GM23248 (cell line): Measurements from ENCODE around the gene SLC34A3. TPM values are rescaled to one million over a fixed set of nuclear protein-coding genes. Genes with fewer than 3 reads are reported as not detected.

Experiments used
- DNase-seq: peaks from one replicate; pipeline ENCODE4 v3.0.0-alpha.2; 2015
- H2AFZ ChIP-seq: fragments of 200-600 bp; sonication (generic); 2 replicates; pipeline ENCODE4 v1.6.1; 2016; ENCODE audit warnings: antibody characterized with exemption
- H3F3A ChIP-seq: fragments of 200-600 bp; sonication (generic); 2 replicates; pipeline ENCODE4 v1.6.1; 2016; ENCODE audit warnings: mild to moderate bottlenecking, antibody characterized with exemption, mixed run types; ENCODE audit not compliant: insufficient read depth
- H3K27ac ChIP-seq: fragments of 200-600 bp; sonication (generic); 2 replicates; pipeline ENCODE4 v1.5.1; 2016; ENCODE audit warnings: mild to moderate bottlenecking
- H3K27me3 ChIP-seq: fragments of 200-600 bp; sonication (generic); replicated peaks from 2 replicates; pipeline ENCODE4 v1.6.1; 2016; ENCODE audit warnings: mild to moderate bottlenecking; ENCODE audit not compliant: insufficient read depth
- H3K36me3 ChIP-seq: fragments of 200-600 bp; sonication (generic); 2 replicates; pipeline ENCODE4 v1.6.1; 2016; ENCODE audit warnings: low read depth, mild to moderate bottlenecking
- H3K4me1 ChIP-seq: fragments of 200-600 bp; sonication (generic); 2 replicates; pipeline ENCODE4 v1.6.1; 2016; ENCODE audit warnings: mild to moderate bottlenecking; ENCODE audit not compliant: insufficient read depth
- H3K4me2 ChIP-seq: fragments of 200-600 bp; sonication (generic); one replicate; pipeline ENCODE4 v1.6.1; 2016; ENCODE audit warnings: mild to moderate bottlenecking; ENCODE audit not compliant: unreplicated experiment
- H3K4me3 ChIP-seq: fragments of 200-600 bp; sonication (generic); 2 replicates; pipeline ENCODE4 v1.5.1; 2016; ENCODE audit warnings: mild to moderate bottlenecking
- H3K79me2 ChIP-seq: fragments of 200-600 bp; sonication (generic); 2 replicates; pipeline ENCODE4 v1.6.1; 2016; ENCODE audit warnings: mild to moderate bottlenecking; ENCODE audit not compliant: insufficient read depth
- H3K9ac ChIP-seq: fragments of 200-600 bp; sonication (generic); 2 replicates; pipeline ENCODE4 v1.6.1; 2016; ENCODE audit warnings: mild to moderate bottlenecking
- H3K9me2 ChIP-seq: fragments of 200-600 bp; sonication (generic); 2 replicates; pipeline ENCODE4 v1.6.1; 2016; ENCODE audit warnings: mixed run types, mild to moderate bottlenecking, moderate library complexity; ENCODE audit not compliant: insufficient read depth
- H3K9me3 ChIP-seq: fragments of 200-600 bp; sonication (generic); one replicate; pipeline ENCODE4 v1.6.1; 2017; ENCODE audit warnings: low read depth
- H4K20me1 ChIP-seq: fragments of 200-600 bp; sonication (generic); 2 replicates; pipeline ENCODE4 v1.6.0; 2016; ENCODE audit not compliant: insufficient read depth
- EZH2 ChIP-seq: fragments of 200-600 bp; sonication (generic); IDR thresholded peaks from 2 replicates; pipeline ENCODE4 v1.6.1; 2018; ENCODE audit warnings: antibody characterized with exemption, mild to moderate bottlenecking; ENCODE audit not compliant: insufficient read depth, poor library complexity, severe bottlenecking
- EZH2phosphoT487 ChIP-seq: fragments of 200-600 bp; sonication (generic); IDR thresholded peaks from 2 replicates; pipeline ENCODE4 v1.6.1; 2018; ENCODE audit warnings: antibody characterized with exemption, moderate library complexity, mild to moderate bottlenecking, low read depth; ENCODE audit not compliant: insufficient read depth
- WGBS, 2 experiments: methylation state at CpG; one replicate each; pipeline ENCODE4 v1.1.6; 2015 to 2017; ENCODE audit warnings: low lambda C conversion rate in 2 of 2, low coverage in 1 of 2; ENCODE audit errors: missing lambda C conversion rate in 2 of 2; 5-methylcytosine and 5-hydroxymethylcytosine counted together
- in situ Hi-C: fragments of 300-500 bp; cut with MboI; formaldehyde crosslinking; loops from 2 replicates; pipeline ENCODE4 v1.15.0; 2020
- polyA plus RNA-seq: library from polyadenylated mRNA; unstranded; fragments of >200 nt; fragmentation: Nextera tagmentation; extraction: Ambion mirVana; gene quantifications from 2 replicates; pipeline ENCODE4 v1.2.1, GENCODE V29; 2016
- total RNA-seq: library from RNA; depleted of rRNA; stranded (reverse); fragments of >200 nt; shearing (Covaris generic); gene quantifications from 2 replicates; pipeline ENCODE4 v1.2.3, GENCODE V29; 2014

The SLC34A3 gene
- total and polyA plus RNA-seq, 2 experiments from 2014 or later, result not detected

DNA sequence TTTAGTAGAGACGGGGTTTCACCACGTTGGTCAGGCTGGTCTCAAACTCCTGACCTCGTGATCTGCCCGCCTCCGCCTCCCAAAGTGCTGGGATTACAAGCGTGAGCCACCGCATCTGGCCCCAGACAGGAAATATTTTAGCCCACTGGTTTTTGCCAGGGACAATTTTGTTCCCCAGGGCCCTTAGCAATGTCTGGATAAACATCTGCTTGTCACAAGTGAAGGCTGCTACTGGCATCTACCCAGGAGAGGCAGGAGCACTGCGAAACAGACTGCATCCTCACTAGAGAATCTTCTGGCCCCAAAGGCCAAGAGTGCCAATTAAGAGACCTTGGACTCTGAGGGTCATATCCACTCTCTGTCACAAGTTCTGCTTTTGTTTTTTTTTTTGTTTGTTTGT is 27.7 kb upstream of the SLC34A3 start:
- no peak overlapping the region for H3K27ac ChIP-seq
- no peak overlapping the region for H3K9ac ChIP-seq
- H3K9me2 ChIP-seq, result no peaks in the 10 kb centered on the region
- TF ChIP-seq EZH2, result no peak
- TF ChIP-seq EZH2phosphoT487, result no peak
- no peaks in the 10 kb centered on the region for H4K20me1 ChIP-seq
- no peak overlapping the region for H3K4me3 ChIP-seq
- in situ Hi-C loops, result no loop called here
- peaks cover 82% of the 10 kb centered on the region for H3K79me2 ChIP-seq
- H3K27me3 ChIP-seq, result no peaks in the 10 kb centered on the region
- no peak overlapping the region for H3K4me2 ChIP-seq
- H3K9me3 ChIP-seq, result no peaks in the 10 kb centered on the region
- no peak for DNase-seq
- no peaks in the 10 kb centered on the region; the same call in 1 of the 2 replicates for H3F3A ChIP-seq
- H3K36me3 ChIP-seq, result no peaks in the 10 kb centered on the region
- no peak overlapping the region for H2AFZ ChIP-seq
- H3K4me1 ChIP-seq, result peaks cover 25% of the 10 kb centered on the region
- WGBS, 2 experiments, result 55 to 63% methylated on average over 8 of the region's 8 CpGs

- H3K79me2 ChIP-seq, result peaks cover 64% of the 10 kb centered on the region
- peak overlapping the region; percentile 92 for H3K9ac ChIP-seq
- H3K9me3 ChIP-seq, result no peaks in the 10 kb centered on the region
- H3K27ac ChIP-seq, result peak overlapping the region; percentile 44
- no peaks in the 10 kb centered on the region for H3K36me3 ChIP-seq
- H3F3A ChIP-seq, result no peaks in the 10 kb centered on the region; the same call in 1 of the 2 replicates
- no peak for DNase-seq
- TF ChIP-seq EZH2, result no peak
- no peak for TF ChIP-seq EZH2phosphoT487
- no peaks in the 10 kb centered on the region for H3K27me3 ChIP-seq
- peak overlapping the region; percentile 89 for H3K4me3 ChIP-seq
- H3K4me1 ChIP-seq, result peaks cover 17% of the 10 kb centered on the region
- H3K9me2 ChIP-seq, result no peaks in the 10 kb centered on the region
- WGBS, 2 experiments, result 7 to 10% methylated on average over 21 of the region's 21 CpGs
- in situ Hi-C loops, result no loop called here
- H4K20me1 ChIP-seq, result no peaks in the 10 kb centered on the region
- H2AFZ ChIP-seq, result peak overlapping the region; percentile 58
- peak overlapping the region; percentile 86 for H3K4me2 ChIP-seq
These were observed 26.0 kb upstream of the SLC34A3 start for GRCh38 chr9:137204731-137205125.

DNA sequence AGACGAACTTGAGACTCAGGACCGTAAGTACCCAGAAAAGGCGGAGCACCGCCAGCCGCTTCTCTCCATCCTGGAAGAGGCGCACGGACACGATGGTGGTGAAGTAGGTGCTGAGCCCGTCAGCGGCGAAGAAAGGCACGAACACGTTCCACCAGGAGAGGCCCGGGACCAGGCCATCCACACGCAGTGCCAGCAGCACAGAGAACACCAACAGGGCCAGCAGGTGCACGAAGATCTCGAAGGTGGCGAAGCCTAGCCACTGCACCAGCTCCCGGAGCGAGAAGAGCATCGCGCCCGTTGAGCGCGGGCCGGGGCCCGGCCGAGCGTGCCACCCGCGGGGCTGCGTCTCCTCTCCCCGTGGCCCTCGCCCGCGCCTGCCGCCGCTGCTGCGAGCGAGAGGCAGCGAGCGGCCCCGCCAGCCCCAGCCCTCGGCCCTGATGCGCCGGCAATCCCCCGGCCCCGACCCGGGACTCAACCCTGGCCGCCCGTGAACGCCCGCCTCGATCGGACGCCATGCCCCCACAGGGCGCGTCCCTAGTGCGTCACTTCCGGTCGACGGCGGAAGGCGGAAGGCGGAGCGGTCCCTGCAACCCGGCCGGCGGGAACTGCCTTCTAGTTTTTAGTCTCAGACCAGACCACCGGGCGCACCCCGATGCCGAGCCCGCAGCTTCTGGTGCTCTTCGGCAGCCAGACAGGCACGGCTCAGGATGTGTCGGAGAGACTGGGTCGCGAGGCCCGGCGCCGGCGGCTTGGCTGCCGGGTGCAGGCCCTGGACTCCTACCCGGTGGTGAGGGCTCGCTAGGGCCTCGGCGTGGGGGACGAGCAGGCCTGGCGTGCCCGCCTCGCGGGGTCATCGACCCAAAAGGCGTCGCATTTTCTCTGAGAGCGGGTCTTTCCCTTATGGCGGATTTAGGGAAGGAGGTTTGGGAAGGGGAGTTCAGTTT is 25.3 kb upstream of the SLC34A3 start, which contains the start of the genes NDOR1 and TMEM203:
Gene NDOR1 (plus strand): TSS at position 575 of the 944 bp plus-strand sequence. CDS start 78 bp downstream, at position 653.
Gene TMEM203 (minus strand): TSS at position 523 of the 944 bp plus-strand sequence. CDS start 234 bp downstream, at position 289.
- Histone ChIP-seq H3K9ac (peak within 1 kb of the TSS; percentile 92), H3K27ac (peak within 1 kb of the TSS; percentile 44), H3F3A (no peaks in the 10 kb centered on the region; the same call in 1 of the 2 replicates), H3K9me3 (no peaks in the 10 kb centered on the region), H4K20me1 (no peaks in the 10 kb centered on the region), H3K4me3 (peak within 1 kb of the TSS; percentile 89), H3K4me2 (peak within 1 kb of the TSS; percentile 93), H3K79me2 (peaks cover 63% of the 10 kb centered on the region), H2AFZ (peak within 1 kb of the TSS; percentile 58), H3K4me1 (peaks cover 17% of the 10 kb centered on the region), H3K27me3 (no peaks in the 10 kb centered on the region), H3K9me2 (no peaks in the 10 kb centered on the region), H3K36me3 (no peaks in the 10 kb centered on the region)
- peak; percentile 94 for DNase-seq
- no peak for TF ChIP-seq EZH2
- in situ Hi-C loops, result no loop called here
- WGBS, 2 experiments, result 0 to 2% methylated on average over 88 to 96 of the region's 98 CpGs

- no peak for DNase-seq
- 88 to 93% methylated on average over 7 of the region's 7 CpGs for WGBS, 2 experiments
- H2AFZ ChIP-seq, result no peak overlapping the region
- no peak overlapping the region for H3K27ac ChIP-seq
- in situ Hi-C loops, result no loop called here
- no peaks in the 10 kb centered on the region for H3K36me3 ChIP-seq
- no peaks in the 10 kb centered on the region for H3K9me3 ChIP-seq
- peaks cover 14% of the 10 kb centered on the region for H3K4me1 ChIP-seq
- no peak for TF ChIP-seq EZH2phosphoT487
- no peak for TF ChIP-seq EZH2
- H3K4me3 ChIP-seq, result peak overlapping the region; percentile 89
- H3K4me2 ChIP-seq, result peak overlapping the region; percentile 93
- no peaks in the 10 kb centered on the region for H3K27me3 ChIP-seq
- no peaks in the 10 kb centered on the region for H4K20me1 ChIP-seq
- no peaks in the 10 kb centered on the region; the same call in 1 of the 2 replicates for H3F3A ChIP-seq
- H3K79me2 ChIP-seq, result peaks cover 57% of the 10 kb centered on the region
- H3K9me2 ChIP-seq, result no peaks in the 10 kb centered on the region
- peak overlapping the region; percentile 92 for H3K9ac ChIP-seq
These were observed 24.1 kb upstream of the SLC34A3 start for GRCh38 chr9:137206602-137207001.
